ENCODE measurements around the gene FAM124A. TPM values are rescaled to one million over a fixed set of nuclear protein-coding genes. Genes with fewer than 3 reads are reported as not detected.

The FAM124A gene
- total RNA-seq, 1 experiment from 2014 or later: 1.1 TPM

DNA sequence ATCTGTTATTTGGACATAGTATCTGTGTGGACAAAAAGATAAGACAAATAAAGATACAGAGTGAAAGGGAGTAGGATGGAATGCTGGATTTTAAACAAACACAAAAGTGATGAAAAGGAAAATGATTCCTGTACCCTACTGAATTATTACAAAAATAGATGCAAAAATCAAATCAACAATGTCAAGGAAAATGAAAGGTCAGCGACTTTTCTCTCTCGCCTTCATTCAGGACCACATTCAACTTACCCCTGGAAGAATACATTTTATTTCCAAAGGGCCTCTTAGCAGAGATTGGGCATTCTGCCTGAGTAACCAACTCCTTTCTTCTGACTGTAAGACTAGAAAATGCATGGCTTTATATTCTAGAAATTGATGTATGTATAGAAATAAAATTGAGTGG is 28.8 kb upstream of the FAM124A start:
- Histone ChIP-seq H3K27me3 (ENCODE audit: control insufficient read depth, insufficient read depth, low read length) (peaks cover 2% of the 10 kb centered on the region), H3K4me3 (ENCODE audit: low read depth in 2 of 2, low read length in 2 of 2) (no peak overlapping the region), H3K4me1 (ENCODE audit: control insufficient read depth, insufficient read depth, low read length) (no peaks in the 10 kb centered on the region), H3K27ac (ENCODE audit: low read length) (no peak overlapping the region), H3K36me3 (ENCODE audit: control insufficient read depth, insufficient read depth, low read length) (no peaks in the 10 kb centered on the region), H3K9me3 (ENCODE audit: control insufficient read depth, insufficient read depth, low read depth, low read length) (no peaks in the 10 kb centered on the region)
- BruUV-seq (replicated peaks): no TSS peak
- ATAC-seq (no peak), DNase-seq (ENCODE audit: low read depth, low spot score) (no peak)
- ChIA-PET CTCF (no interaction called here), POLR2A (no interaction called here)
- no peak for TF ChIP-seq TCF7L2 (IDR thresholded peaks at IDR 0.05; ENCODE audit: low read depth, low read length)
- no peak for TF ChIP-seq SIN3A (IDR thresholded peaks at IDR 0.05; ENCODE audit: borderline replicate concordance, insufficient read depth, low read depth, low read length)
- TF ChIP-seq, protein P1, sequence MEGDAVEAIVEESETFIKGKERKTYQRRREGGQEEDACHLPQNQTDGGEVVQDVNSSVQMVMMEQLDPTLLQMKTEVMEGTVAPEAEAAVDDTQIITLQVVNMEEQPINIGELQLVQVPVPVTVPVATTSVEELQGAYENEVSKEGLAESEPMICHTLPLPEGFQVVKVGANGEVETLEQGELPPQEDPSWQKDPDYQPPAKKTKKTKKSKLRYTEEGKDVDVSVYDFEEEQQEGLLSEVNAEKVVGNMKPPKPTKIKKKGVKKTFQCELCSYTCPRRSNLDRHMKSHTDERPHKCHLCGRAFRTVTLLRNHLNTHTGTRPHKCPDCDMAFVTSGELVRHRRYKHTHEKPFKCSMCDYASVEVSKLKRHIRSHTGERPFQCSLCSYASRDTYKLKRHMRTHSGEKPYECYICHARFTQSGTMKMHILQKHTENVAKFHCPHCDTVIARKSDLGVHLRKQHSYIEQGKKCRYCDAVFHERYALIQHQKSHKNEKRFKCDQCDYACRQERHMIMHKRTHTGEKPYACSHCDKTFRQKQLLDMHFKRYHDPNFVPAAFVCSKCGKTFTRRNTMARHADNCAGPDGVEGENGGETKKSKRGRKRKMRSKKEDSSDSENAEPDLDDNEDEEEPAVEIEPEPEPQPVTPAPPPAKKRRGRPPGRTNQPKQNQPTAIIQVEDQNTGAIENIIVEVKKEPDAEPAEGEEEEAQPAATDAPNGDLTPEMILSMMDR (IDR thresholded peaks at IDR 0.05): no peak
- TF ChIP-seq POLR2AphosphoS5 (IDR thresholded peaks at IDR 0.05; ENCODE audit: low read depth, low read length): no peak
- no peak for TF ChIP-seq REST (IDR thresholded peaks at IDR 0.05; ENCODE audit: insufficient read depth in 1 of 2, low read depth in 2 of 2, low read length in 1 of 2)
- intact Hi-C loops (cut with micrococcal nuclease; ENCODE audit: unreplicated experiment) (no loop called here), in situ Hi-C loops (cut with HindIII; ENCODE audit: low pct_unique_long_range_greater_than_20kb, low sequenced_read_pairs) (no loop called here)

GRCh38 chr13:51194942-51195341 is 27.3 kb upstream of the FAM124A start:
- Histone ChIP-seq H3K27me3 (ENCODE audit: control insufficient read depth, insufficient read depth, low read length) (peaks cover 2% of the 10 kb centered on the region), H3K4me1 (ENCODE audit: control insufficient read depth, insufficient read depth, low read length) (no peaks in the 10 kb centered on the region), H3K36me3 (ENCODE audit: control insufficient read depth, insufficient read depth, low read length) (no peaks in the 10 kb centered on the region), H3K27ac (ENCODE audit: low read length) (no peak overlapping the region), H3K9me3 (ENCODE audit: control insufficient read depth, insufficient read depth, low read depth, low read length) (no peaks in the 10 kb centered on the region), H3K4me3 (ENCODE audit: low read depth in 2 of 2, low read length in 2 of 2) (no peak overlapping the region)
- DNase-seq (ENCODE audit: low read depth, low spot score) (no peak), ATAC-seq (no peak)
- intact Hi-C loops (cut with micrococcal nuclease; ENCODE audit: unreplicated experiment) (no loop called here), in situ Hi-C loops (cut with HindIII; ENCODE audit: low pct_unique_long_range_greater_than_20kb, low sequenced_read_pairs) (no loop called here)
- ChIA-PET CTCF (no interaction called here), POLR2A (no interaction called here)
- no TSS peak for BruUV-seq (replicated peaks)
- TF ChIP-seq SIN3A (IDR thresholded peaks at IDR 0.05; ENCODE audit: borderline replicate concordance, insufficient read depth, low read depth, low read length): no peak
- TF ChIP-seq POLR2AphosphoS5 (IDR thresholded peaks at IDR 0.05; ENCODE audit: low read depth, low read length): no peak
- no peak for TF ChIP-seq TCF7L2 (IDR thresholded peaks at IDR 0.05; ENCODE audit: low read depth, low read length)
- no peak for TF ChIP-seq REST (IDR thresholded peaks at IDR 0.05; ENCODE audit: insufficient read depth in 1 of 2, low read depth in 2 of 2, low read length in 1 of 2)
- TF ChIP-seq, protein P1 (IDR thresholded peaks at IDR 0.05): no peak

Measured in Panc1 (cell line).